GM12874 (cell line): ENCODE measurements around the gene CDH13.

Experiments
- TF ChIP-seq, protein P1 (sequence below): IDR thresholded peaks from 2 replicates; pipeline ENCODE4 v1.5.1; 2011; ENCODE audit warnings: low read depth, mild to moderate bottlenecking, control low read depth, low read length, moderate library complexity; ENCODE audit not compliant: insufficient read depth

CDH13 gene

DNA sequence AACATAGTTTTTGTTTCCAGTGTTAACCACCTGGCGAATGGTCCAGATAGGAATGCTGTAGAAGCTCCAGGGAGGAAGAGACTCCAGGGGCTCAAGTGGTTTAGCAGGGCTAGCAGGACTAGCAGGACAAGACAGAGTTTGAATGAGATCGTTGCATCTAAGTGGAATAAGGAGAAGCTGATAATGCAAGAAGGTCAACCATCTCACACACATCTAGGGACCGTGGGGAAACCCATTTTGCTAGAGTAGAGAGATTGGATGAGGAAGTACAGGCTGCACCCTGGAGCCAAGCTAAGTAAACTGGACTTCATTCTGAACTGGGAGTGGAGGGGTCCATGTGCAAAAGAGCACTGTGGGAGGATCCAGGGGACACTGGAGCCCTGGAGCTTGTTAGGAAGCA lies 1094.9 kb downstream of the CDH13 start:
- TF ChIP-seq, protein P1, sequence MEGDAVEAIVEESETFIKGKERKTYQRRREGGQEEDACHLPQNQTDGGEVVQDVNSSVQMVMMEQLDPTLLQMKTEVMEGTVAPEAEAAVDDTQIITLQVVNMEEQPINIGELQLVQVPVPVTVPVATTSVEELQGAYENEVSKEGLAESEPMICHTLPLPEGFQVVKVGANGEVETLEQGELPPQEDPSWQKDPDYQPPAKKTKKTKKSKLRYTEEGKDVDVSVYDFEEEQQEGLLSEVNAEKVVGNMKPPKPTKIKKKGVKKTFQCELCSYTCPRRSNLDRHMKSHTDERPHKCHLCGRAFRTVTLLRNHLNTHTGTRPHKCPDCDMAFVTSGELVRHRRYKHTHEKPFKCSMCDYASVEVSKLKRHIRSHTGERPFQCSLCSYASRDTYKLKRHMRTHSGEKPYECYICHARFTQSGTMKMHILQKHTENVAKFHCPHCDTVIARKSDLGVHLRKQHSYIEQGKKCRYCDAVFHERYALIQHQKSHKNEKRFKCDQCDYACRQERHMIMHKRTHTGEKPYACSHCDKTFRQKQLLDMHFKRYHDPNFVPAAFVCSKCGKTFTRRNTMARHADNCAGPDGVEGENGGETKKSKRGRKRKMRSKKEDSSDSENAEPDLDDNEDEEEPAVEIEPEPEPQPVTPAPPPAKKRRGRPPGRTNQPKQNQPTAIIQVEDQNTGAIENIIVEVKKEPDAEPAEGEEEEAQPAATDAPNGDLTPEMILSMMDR, result no peak

DNA sequence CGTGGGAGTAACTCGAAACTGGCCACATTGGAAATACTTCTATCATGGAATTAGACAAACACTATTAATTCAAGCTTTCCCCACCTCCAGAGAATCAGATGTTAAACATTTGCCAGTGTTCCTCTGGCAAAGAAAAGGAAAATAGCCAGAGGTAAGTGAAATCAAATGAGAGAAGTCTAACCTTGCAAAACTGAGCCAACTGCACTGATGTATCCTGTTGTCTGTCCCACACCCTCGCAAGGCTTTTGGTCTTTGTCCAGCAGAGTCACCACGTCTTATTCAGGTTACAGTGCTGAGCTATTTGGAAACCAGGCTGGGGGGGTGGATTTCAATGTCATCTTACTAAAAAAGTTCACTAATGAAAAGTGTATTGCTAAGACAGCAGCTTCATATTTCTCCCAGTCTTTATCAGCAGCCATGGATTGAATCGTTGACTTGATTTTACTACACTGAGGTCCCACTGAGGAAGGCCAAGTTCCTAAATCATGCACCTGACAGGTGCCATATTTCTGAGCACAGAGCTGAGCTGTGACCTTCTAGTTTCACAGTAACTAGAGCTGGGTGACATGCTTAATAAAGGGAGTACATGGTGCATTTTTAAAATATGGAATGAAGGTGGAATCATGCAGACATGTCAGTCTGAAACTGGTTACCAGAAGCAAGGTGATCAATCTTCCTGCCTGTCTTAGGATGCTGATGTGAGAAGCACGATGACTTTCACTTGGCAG lies 1095.9 kb downstream of the CDH13 start:
- TF ChIP-seq, protein P1, result no peak

DNA sequence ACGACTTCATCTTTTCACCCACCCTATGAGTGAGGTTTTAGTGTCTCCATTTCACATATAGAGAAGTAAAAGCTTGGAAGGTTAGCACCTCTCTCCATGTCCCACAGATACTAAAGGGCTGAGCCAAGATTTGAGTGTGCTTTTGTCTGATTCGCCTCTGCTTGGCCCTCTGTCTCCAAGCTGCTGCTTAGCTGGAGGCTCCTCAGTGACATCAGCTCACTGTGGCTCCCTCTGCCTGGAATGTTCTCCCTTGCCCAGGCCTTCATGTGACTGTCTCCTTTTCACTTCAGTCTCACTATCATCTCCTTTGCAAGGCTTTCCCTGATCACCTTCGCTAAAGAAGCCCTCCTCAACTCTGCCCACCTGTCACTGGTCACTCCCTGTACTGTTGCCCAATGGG lies 1096.5 kb downstream of the CDH13 start:
- TF ChIP-seq, protein P1, result no peak

DNA sequence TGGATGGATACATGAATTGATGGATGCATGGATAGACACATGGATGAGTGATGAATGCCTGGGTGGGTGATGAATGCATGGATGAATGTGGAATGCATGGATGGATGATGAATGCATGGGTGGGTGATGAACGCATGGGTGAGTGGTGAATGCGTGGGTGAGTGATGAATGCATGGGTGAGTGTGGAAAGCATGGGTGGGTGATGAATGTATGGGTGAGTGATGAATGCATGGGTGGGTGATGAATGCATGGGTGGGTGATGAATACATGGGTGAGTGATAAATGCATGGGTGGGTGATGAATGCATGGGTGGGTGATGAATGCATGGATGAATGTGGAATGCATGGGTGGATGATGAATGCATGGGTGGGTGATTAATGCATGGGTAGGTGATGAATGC lies 1097.1 kb downstream of the CDH13 start:
- TF ChIP-seq, protein P1, result no peak

DNA sequence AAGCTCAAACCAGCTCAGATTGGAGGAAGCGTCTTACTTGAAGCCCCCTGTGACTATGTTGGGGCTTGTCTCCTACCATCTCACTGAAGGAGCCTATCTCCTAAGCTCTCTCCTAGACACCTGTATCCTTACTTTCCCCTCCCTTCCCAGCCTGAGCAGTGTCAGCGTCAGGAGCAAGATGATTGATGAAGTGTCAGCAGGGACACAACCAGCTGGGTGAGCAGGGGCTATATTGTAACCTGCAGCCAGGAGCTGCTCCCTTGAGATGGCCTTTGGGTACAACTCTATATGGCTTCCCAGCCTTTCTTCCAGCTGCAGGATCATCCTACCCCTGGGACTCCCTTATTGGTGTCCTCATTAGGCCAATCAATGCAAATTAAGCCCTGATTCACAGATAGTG lies 1097.8 kb downstream of the CDH13 start:
- TF ChIP-seq, protein P1, result no peak

DNA sequence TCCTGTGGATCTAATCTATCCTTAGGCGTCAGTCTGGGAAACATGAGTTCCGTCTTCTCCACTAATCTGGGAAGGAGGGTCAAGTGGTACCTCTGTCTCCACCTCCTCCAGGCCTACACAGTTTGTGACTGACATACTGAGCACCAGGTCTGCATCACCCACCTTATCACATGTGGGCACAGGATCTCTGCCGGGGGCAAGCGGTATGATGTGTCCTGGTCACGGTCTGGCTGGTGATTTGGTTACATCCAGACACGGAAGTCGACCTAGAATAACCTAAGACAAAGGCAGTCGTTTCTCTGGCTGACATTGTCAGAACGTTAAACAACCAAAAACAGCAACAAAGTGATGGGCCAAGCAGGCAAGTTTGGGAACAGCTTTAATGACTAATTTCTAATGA lies 1098.5 kb downstream of the CDH13 start:
- TF ChIP-seq, protein P1, result no peak

DNA sequence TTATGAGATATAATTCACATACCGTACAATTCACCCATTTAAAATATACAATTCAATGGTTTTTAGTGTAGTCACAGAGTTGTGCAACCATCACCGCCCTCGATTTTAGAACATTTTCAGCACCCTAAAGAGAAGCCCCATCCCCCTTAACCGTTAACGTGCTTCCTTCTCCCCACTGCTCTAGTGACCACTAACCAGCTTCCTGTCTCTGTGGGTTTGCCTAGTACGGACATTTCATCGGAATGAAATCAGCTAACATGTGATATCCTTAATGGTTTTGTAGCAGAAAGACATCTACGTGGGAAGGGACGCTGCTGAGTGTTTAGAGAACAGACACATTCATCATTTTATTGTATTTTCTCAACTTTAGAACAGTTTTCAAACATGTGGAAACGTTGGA lies 1100.2 kb downstream of the CDH13 start:
- TF ChIP-seq, protein P1, result no peak
